GM12878 (cell line): Measurements from ENCODE around the gene EXOC4. TPM values are rescaled to one million over a fixed set of nuclear protein-coding genes. Genes with fewer than 3 reads are reported as not detected.

ENCODE experiments used
- ATAC-seq: fragments of 200-7000 bp; cut with Tn5 transposase; 3 replicates; pipeline ENCODE4 v1.9.1; 2020; ENCODE audit warnings: mild to moderate bottlenecking, moderate library complexity
- BruUV-seq: library from RNA; stranded (reverse); fragments of 400-500 nt; replicated peaks from 2 replicates; lab custom pipeline; 2021; lab: Mats Ljungman, UMichigan
- CTCF ChIA-PET: fragments of 300-600 bp; sonication (Branson Sonifier 250); formaldehyde crosslinking; extraction: SDS; loops from one replicate; lab custom pipeline; 2021; ENCODE audit warnings: inconsistent platforms; lab: Yijun Ruan, JAX
- POLR2A ChIA-PET: fragments of 350-600 bp; formaldehyde crosslinking; extraction: SDS; loops from one replicate; lab custom pipeline; 2021; ENCODE audit warnings: inconsistent platforms; lab: Charles Lee
- RAD21 ChIA-PET: fragments of 300-600 bp; sonication (Branson Sonifier 250); formaldehyde crosslinking; loops from one replicate; lab custom pipeline; 2023; ENCODE audit warnings: antibody characterized with exemption; ENCODE audit not compliant: unreplicated experiment; lab: Charles Lee
- SMC1A ChIA-PET: fragments of 300-600 bp; sonication (Branson Sonifier 250); formaldehyde crosslinking; loops from one replicate; lab custom pipeline; 2023; ENCODE audit not compliant: unreplicated experiment, uncharacterized antibody; lab: Charles Lee
- DNase-seq: peaks from one replicate; pipeline ENCODE4 v3.0.0-alpha.2; 2011; ENCODE audit warnings: low read depth, low spot score
- FAIRE-seq: peaks from 3 replicates; lab custom pipeline; 2011; peaks lifted over from hg19 to GRCh38; lab: Jason Lieb, UNC
- H2AFZ ChIP-seq: 2 replicates; pipeline ENCODE4 v1.6.0; 2011; ENCODE audit warnings: low read depth, low read length, control low read depth; ENCODE audit not compliant: control insufficient read depth
- H3K27ac ChIP-seq: 2 replicates; pipeline ENCODE4 v1.5.1; 2011; ENCODE audit warnings: control low read depth; ENCODE audit not compliant: control insufficient read depth, insufficient read depth
- H3K27me3 ChIP-seq, 2 experiments: replicated peaks in 1 of 2; 2 replicates each; pipeline versions ENCODE4 v1.6.0 to v1.6.1; 2011; ENCODE audit warnings: low read length in 1 of 2; ENCODE audit not compliant: control insufficient read depth in 2 of 2, insufficient read depth in 2 of 2
- H3K36me3 ChIP-seq, 2 experiments: 2 replicates each; pipeline ENCODE4 v1.5.1; 2011; ENCODE audit warnings: low read length in 1 of 2; ENCODE audit not compliant: control insufficient read depth in 2 of 2, insufficient read depth in 2 of 2
- H3K4me1 ChIP-seq: 2 replicates; pipeline ENCODE4 v1.6.1; 2011; ENCODE audit warnings: mild to moderate bottlenecking, low read length, moderate library complexity, mixed read lengths; ENCODE audit not compliant: control insufficient read depth, insufficient read depth
- H3K4me2 ChIP-seq: 2 replicates; pipeline ENCODE4 v1.6.0; 2011; ENCODE audit warnings: control low read depth; ENCODE audit not compliant: control insufficient read depth, insufficient read depth
- H3K4me3 ChIP-seq: fragments of 200-600 bp; sonication (generic); 2 replicates; pipeline ENCODE4 v1.5.1; 2016
- H3K79me2 ChIP-seq: 2 replicates; pipeline ENCODE4 v1.6.0; 2011; ENCODE audit warnings: low read length; ENCODE audit not compliant: control insufficient read depth, insufficient read depth
- H3K9ac ChIP-seq: 2 replicates; pipeline ENCODE4 v1.8.0; 2011; ENCODE audit warnings: low read length, control low read depth, mixed read lengths; ENCODE audit not compliant: control insufficient read depth, insufficient read depth
- H3K9me3 ChIP-seq: replicated peaks from 3 replicates; pipeline ENCODE4 v1.5.1; 2011; ENCODE audit warnings: mild to moderate bottlenecking, low read length; ENCODE audit not compliant: control insufficient read depth, insufficient read depth
- H4K20me1 ChIP-seq: 2 replicates; pipeline ENCODE4 v1.6.0; 2011; ENCODE audit not compliant: control insufficient read depth, insufficient read depth
- ATF3 ChIP-seq: IDR thresholded peaks from 2 replicates; pipeline ENCODE4 v1.6.1; 2011; ENCODE audit warnings: low read depth, mild to moderate bottlenecking, low read length, moderate library complexity, borderline replicate concordance; ENCODE audit errors: extremely low read depth
- BCL3 ChIP-seq: IDR thresholded peaks from 2 replicates; pipeline ENCODE4 v1.6.1; 2011; ENCODE audit warnings: borderline replicate concordance, low read depth, mild to moderate bottlenecking, moderate library complexity, low read length; ENCODE audit not compliant: insufficient read depth, poor library complexity, severe bottlenecking
- CEBPZ ChIP-seq: fragments of 150-350 bp; IDR thresholded peaks from 2 replicates; pipeline ENCODE4 v1.6.1; 2016; ENCODE audit warnings: low read depth, low read length
- GATAD2B ChIP-seq: fragments of 450-650 bp; conservative IDR thresholded peaks from 2 replicates; pipeline ENCODE4 v1.6.1; 2017; ENCODE audit warnings: low read depth, mild to moderate bottlenecking, moderate library complexity
- IKZF1 ChIP-seq: fragments of 450-650 bp; conservative IDR thresholded peaks from 2 replicates; pipeline ENCODE4 v1.6.1; 2017; ENCODE audit warnings: antibody characterized with exemption, mild to moderate bottlenecking
- JUND ChIP-seq: IDR thresholded peaks from 2 replicates; pipeline ENCODE4 v1.6.1; 2012; ENCODE audit warnings: low read depth, mild to moderate bottlenecking, low read length, improper control_type of control experiment, moderate library complexity
- NBN ChIP-seq: fragments of 450-650 bp; IDR thresholded peaks from 2 replicates; pipeline ENCODE4 v1.6.1; 2016
- WGBS: methylation state at CpG from one replicate; pipeline ENCODE4 v1.1.6; 2016; ENCODE audit warnings: low lambda C conversion rate; ENCODE audit not compliant: insufficient replicate concordance, insufficient coverage; ENCODE audit errors: missing lambda C conversion rate; 5-methylcytosine and 5-hydroxymethylcytosine counted together
- in situ Hi-C: fragments of 300-500 bp; cut with MboI; formaldehyde crosslinking; loops from 9 replicates; pipeline ENCODE4 v1.14.3; 2018; ENCODE audit warnings: mixed read lengths
- intact Hi-C: fragments of 100-400 bp; cut with micrococcal nuclease; formaldehyde crosslinking; loops from one replicate; pipeline ENCODE4 v1.14.2; 2022; ENCODE audit not compliant: unreplicated experiment
- polyA plus RNA-seq, 11 experiments: library from polyadenylated mRNA; depleted of rRNA in 4 of 11; unstranded in 6 of 11; stranded (reverse) in 5 of 11; fragments of >200 nt; fragmentation: Nextera tagmentation in 4 of 11; fragmentation: Illumina TruSeq in 1 of 11; extraction: Ambion mirVana in 4 of 11; extraction: Trizol in 1 of 11; gene quantifications; 1 replicate in 1 of 11; 2 replicates in 10 of 11; pipeline versions ENCODE4 v1.2.1 to v1.2.3, GENCODE V29; 2011 to 2016; ENCODE audit warnings: inconsistent platforms in 2 of 11, missing spikeins in 2 of 11, low read depth in 1 of 11
- total RNA-seq, 4 experiments: library from RNA; depleted of rRNA in 3 of 4; stranded (reverse); fragments of >200 nt in 3 of 4; fragmentation: Illumina TruSeq in 1 of 4; extraction: Trizol in 1 of 4; gene quantifications; 2 replicates each; pipeline versions ENCODE4 v1.2.1 to v1.2.3, GENCODE V29; 2013 to 2021

The EXOC4 gene
- total and polyA plus RNA-seq, 10 of the 15 experiments (the other 5 are each of a cell fraction or from before 2014, with no cell fraction given), result 13.2 to 44.5 (median 29.6) TPM

- TF ChIP-seq ATF3 (no peak), CEBPZ (no peak), GATAD2B (no peak), NBN (no peak), IKZF1 (no peak), JUND (no peak)
- TF ChIP-seq, all 136 proteins: peak for 0
Observed at GRCh38 chr7:133299676-133300075, 46.8 kb downstream of the EXOC4 start (continued).

- no peaks in the 10 kb centered on the region for H3K27me3 ChIP-seq
Observed at GRCh38 chr7:133300088-133300487, 47.2 kb downstream of the EXOC4 start.

More at GRCh38 chr7:133300088-133300487, 47.2 kb downstream of the EXOC4 start:
- ATAC-seq (no peak), DNase-seq (no peak), FAIRE-seq (no peak)
- 0 out of 4 replicates have a peak, but pooled peaks cover 0 to under 1% of the 10 kb centered on the region in 2 experiments for H3K36me3 ChIP-seq
- H3K79me2 ChIP-seq, result no peaks in the 10 kb centered on the region
- H2AFZ ChIP-seq, result no peak overlapping the region
- in situ Hi-C loops, result no loop called here
- H3K4me2 ChIP-seq, result no peak overlapping the region
- intact Hi-C loops, result no loop called here
- no peaks in the 10 kb centered on the region for H3K4me1 ChIP-seq
- BruUV-seq, result no TSS peak
- RAD21 ChIA-PET, result no interaction called here
- no peak overlapping the region for H3K9ac ChIP-seq
- no peaks in the 10 kb centered on the region for H4K20me1 ChIP-seq
- H3K27ac ChIP-seq, result no peak overlapping the region
- TF ChIP-seq BCL3, result no peak
- H3K9me3 ChIP-seq, result no peaks in the 10 kb centered on the region
- CTCF ChIA-PET, result no interaction called here
- POLR2A ChIA-PET, result no interaction called here
- SMC1A ChIA-PET, result interaction anchor here (1.4 kb wide), 1 partner anchor 14 kb away, joined by 6 read pairs; no protein-coding TSS in a partner anchor
- WGBS, result 97% methylated on average over 2 of the region's 2 CpGs
- no peak overlapping the region for H3K4me3 ChIP-seq
